Measurements from ENCODE around the gene SLC1A7. TPM values are rescaled to one million over a fixed set of nuclear protein-coding genes. Genes with fewer than 3 reads are reported as not detected.

The SLC1A7 gene
- total RNA-seq, 1 donor from 2014 or later, result 2.4 TPM

GRCh38 chr1:53076721-53077598, 65.5 kb downstream of the SLC1A7 start:
- no peak for DNase-seq (ENCODE audit: low spot score)

GRCh38 chr1:53076165-53076564, 66.3 kb downstream of the SLC1A7 start:
- DNase-seq (ENCODE audit: low spot score), result no peak

GRCh38 chr1:53075761-53076163, 66.7 kb downstream of the SLC1A7 start:
- DNase-seq (ENCODE audit: low spot score), result no peak

- no peak for DNase-seq (ENCODE audit: low spot score)
Measured at GRCh38 chr1:53075206-53075605, 67.2 kb downstream of the SLC1A7 start.

- DNase-seq (ENCODE audit: low spot score), result no peak
Measured at GRCh38 chr1:53074313-53075154, 67.9 kb downstream of the SLC1A7 start.

- no peak for DNase-seq (ENCODE audit: low spot score)
Measured at GRCh38 chr1:53073868-53074311, 68.5 kb downstream of the SLC1A7 start.

- no peak for DNase-seq (ENCODE audit: low spot score)
Measured at GRCh38 chr1:53073287-53073686, 69.2 kb downstream of the SLC1A7 start.

- DNase-seq (ENCODE audit: low spot score), result no peak
Measured at GRCh38 chr1:53071915-53072314, 70.5 kb downstream of the SLC1A7 start.

GRCh38 chr1:53071167-53071865, 71.1 kb downstream of the SLC1A7 start:
- no peak for DNase-seq (ENCODE audit: low spot score)

GRCh38 chr1:53070621-53071020, 71.8 kb downstream of the SLC1A7 start:
- no peak for DNase-seq (ENCODE audit: low spot score)

GRCh38 chr1:53069663-53070327, 72.6 kb downstream of the SLC1A7 start:
- DNase-seq (ENCODE audit: low spot score), result no peak

- DNase-seq (ENCODE audit: low spot score), result no peak
Measured at GRCh38 chr1:53069265-53069662, 73.2 kb downstream of the SLC1A7 start.

- no peak for DNase-seq (ENCODE audit: low spot score)
Measured at GRCh38 chr1:53068314-53069099, 73.9 kb downstream of the SLC1A7 start.

- DNase-seq (ENCODE audit: low spot score), result no peak
Measured at GRCh38 chr1:53067886-53068285, 74.6 kb downstream of the SLC1A7 start.

- DNase-seq (ENCODE audit: low spot score), result no peak
Measured at GRCh38 chr1:53066891-53067738, 75.3 kb downstream of the SLC1A7 start.

- no peak for DNase-seq (ENCODE audit: low spot score)
Measured at GRCh38 chr1:53066488-53066887, 76.0 kb downstream of the SLC1A7 start.

- DNase-seq (ENCODE audit: low spot score), result no peak
Measured at GRCh38 chr1:53065391-53065790, 77.0 kb downstream of the SLC1A7 start.

GRCh38 chr1:53063744-53064515, 78.5 kb downstream of the SLC1A7 start:
- DNase-seq (ENCODE audit: low spot score), result no peak

All from umbilical cord (tissue), 2 donors.